Measurements from ENCODE around the gene COL28A1.

COL28A1 gene

GRCh38 chr7:7535691-7536090 is at the start of gene COL28A1:
Gene COL28A1 (minus strand): TSS chr7:7535873. CDS start chr7:7532875, 2,998 bp downstream.
- DNase-seq (ENCODE audit: low read depth, low spot score) = no peak

- DNase-seq (ENCODE audit: low read depth, low spot score) = no peak
These were observed 49.0 kb upstream of the COL28A1 start for GRCh38 chr7:7584653-7585052.

- no peak for DNase-seq (ENCODE audit: low read depth, low spot score)
These were observed 48.1 kb upstream of the COL28A1 start for GRCh38 chr7:7583731-7584130.

GRCh38 chr7:7582596-7582995 is 46.9 kb upstream of the COL28A1 start:
- no peak for DNase-seq (ENCODE audit: low read depth, low spot score)

GRCh38 chr7:7581531-7582179 is 46.0 kb upstream of the COL28A1 start:
- no peak for DNase-seq (ENCODE audit: low read depth, low spot score)

- no peak for DNase-seq (ENCODE audit: low read depth, low spot score)
These were observed 44.0 kb upstream of the COL28A1 start for GRCh38 chr7:7579638-7580037.

- DNase-seq (ENCODE audit: low read depth, low spot score) = no peak
These were observed 42.2 kb upstream of the COL28A1 start for GRCh38 chr7:7577888-7578287.

GRCh38 chr7:7576344-7576743 is 40.7 kb upstream of the COL28A1 start:
- DNase-seq (ENCODE audit: low read depth, low spot score) = no peak

- no peak for DNase-seq (ENCODE audit: low read depth, low spot score)
These were observed 38.0 kb upstream of the COL28A1 start for GRCh38 chr7:7573701-7574100.

- DNase-seq (ENCODE audit: low read depth, low spot score) = no peak
These were observed 34.9 kb upstream of the COL28A1 start for GRCh38 chr7:7570584-7570983.

GRCh38 chr7:7569615-7570014 is 33.9 kb upstream of the COL28A1 start:
- no peak for DNase-seq (ENCODE audit: low read depth, low spot score)

GRCh38 chr7:7569081-7569527 is 33.4 kb upstream of the COL28A1 start:
- DNase-seq (ENCODE audit: low read depth, low spot score) = no peak

- DNase-seq (ENCODE audit: low read depth, low spot score) = no peak
These were observed 32.9 kb upstream of the COL28A1 start for GRCh38 chr7:7568553-7568952.

- DNase-seq (ENCODE audit: low read depth, low spot score) = no peak
These were observed 32.3 kb upstream of the COL28A1 start for GRCh38 chr7:7567898-7568531.

GRCh38 chr7:7566651-7567611 is 31.3 kb upstream of the COL28A1 start, which contains the start of gene MIOS:
Gene MIOS (plus strand): TSS chr7:7566884. CDS start chr7:7572476, 5,592 bp downstream.
- no peak for DNase-seq (ENCODE audit: low read depth, low spot score)

- no peak for DNase-seq (ENCODE audit: low read depth, low spot score)
These were observed 30.3 kb upstream of the COL28A1 start for GRCh38 chr7:7565746-7566650.

GRCh38 chr7:7565018-7565680 is 29.5 kb upstream of the COL28A1 start:
- DNase-seq (ENCODE audit: low read depth, low spot score) = no peak

GRCh38 chr7:7564323-7564780 is 28.7 kb upstream of the COL28A1 start:
- no peak for DNase-seq (ENCODE audit: low read depth, low spot score)

GRCh38 chr7:7563813-7564212 is 28.1 kb upstream of the COL28A1 start:
- DNase-seq (ENCODE audit: low read depth, low spot score) = no peak

GRCh38 chr7:7563269-7563668 is 27.6 kb upstream of the COL28A1 start:
- no peak for DNase-seq (ENCODE audit: low read depth, low spot score)

Data from smooth muscle cell of the brain vasculature (primary cell).